IMR-90 (cell line): ENCODE data around the gene TNRC6A. TPM values are rescaled to one million over a fixed set of nuclear protein-coding genes. Genes with fewer than 3 reads are reported as not detected.

Source experiments
- ATAC-seq: fragments of 200-7000 bp; cut with Tn5 transposase; 2 replicates; pipeline ENCODE4 v1.9.1; 2020; ENCODE audit warnings: low read depth, mild to moderate bottlenecking, moderate library complexity
- BruUV-seq: library from RNA; stranded (reverse); fragments of 400-500 nt; replicated peaks from 2 replicates; lab custom pipeline; 2021; lab: Mats Ljungman, UMichigan
- CTCF ChIA-PET: fragments of 300-600 bp; formaldehyde crosslinking; extraction: SDS; loops from one replicate; lab custom pipeline; 2021; ENCODE audit warnings: antibody characterized with exemption; lab: Yijun Ruan, JAX
- POLR2A ChIA-PET: fragments of 300-600 bp; sonication (Branson Sonifier 250); formaldehyde crosslinking; loops from one replicate; lab custom pipeline; 2022; ENCODE audit warnings: antibody characterized with exemption; ENCODE audit not compliant: unreplicated experiment; lab: Charles Lee
- DNase-seq: peaks from one replicate; pipeline ENCODE4 v3.0.0; 2013
- H2AFZ ChIP-seq: replicated peaks from 2 replicates; pipeline ENCODE3; 2013; ENCODE audit warnings: low read length, mild to moderate bottlenecking; ENCODE audit not compliant: poor library complexity
- H2AK5ac ChIP-seq: 2 replicates; pipeline ENCODE4 v1.6.1; 2013; ENCODE audit warnings: low read depth, low read length, inconsistent platforms
- H2AK9ac ChIP-seq: replicated peaks from 2 replicates; pipeline ENCODE3; 2013; ENCODE audit warnings: mild to moderate bottlenecking, low read depth, low read length, moderate library complexity; ENCODE audit not compliant: poor library complexity
- H2BK120ac ChIP-seq: 2 replicates; pipeline ENCODE4 v1.6.1; 2013; ENCODE audit warnings: low read depth, low read length, inconsistent platforms
- H2BK15ac ChIP-seq: 3 replicates; pipeline ENCODE4 v1.6.1; 2013; ENCODE audit warnings: low read depth, low read length, inconsistent platforms
- H2BK20ac ChIP-seq: 2 replicates; pipeline ENCODE4 v1.6.1; 2013; ENCODE audit warnings: low read depth, mild to moderate bottlenecking, inconsistent platforms, low read length, moderate library complexity
- H2BK5ac ChIP-seq: 2 replicates; pipeline ENCODE4 v1.6.1; 2013; ENCODE audit warnings: mild to moderate bottlenecking, low read depth, low read length, inconsistent platforms; ENCODE audit not compliant: poor library complexity, severe bottlenecking
- H3K14ac ChIP-seq: replicated peaks from 2 replicates; pipeline ENCODE4 v1.6.1; 2013; ENCODE audit warnings: low read depth, low read length, inconsistent platforms
- H3K18ac ChIP-seq: 2 replicates; pipeline ENCODE4 v1.6.1; 2013; ENCODE audit warnings: low read depth, low read length, control low read depth
- H3K23ac ChIP-seq: 2 replicates; pipeline ENCODE4 v1.6.1; 2013; ENCODE audit warnings: low read depth, low read length, inconsistent platforms
- H3K27ac ChIP-seq: 2 replicates; pipeline ENCODE4 v1.5.1; 2013; ENCODE audit warnings: mild to moderate bottlenecking, control low read depth, low read length; ENCODE audit not compliant: insufficient read depth
- H3K27me3 ChIP-seq: 2 replicates; pipeline ENCODE4 v1.6.1; 2013; ENCODE audit warnings: low read length; ENCODE audit not compliant: control insufficient read depth, insufficient read depth
- H3K36me3 ChIP-seq: 2 replicates; pipeline ENCODE4 v1.6.1; 2013; ENCODE audit warnings: low read length, mixed read lengths; ENCODE audit not compliant: control insufficient read depth, insufficient read depth
- H3K4ac ChIP-seq: 2 replicates; pipeline ENCODE4 v1.6.1; 2013; ENCODE audit warnings: low read depth, low read length, inconsistent platforms
- H3K4me1 ChIP-seq: 2 replicates; pipeline ENCODE4 v1.6.1; 2013; ENCODE audit warnings: low read length, mixed read lengths; ENCODE audit not compliant: control insufficient read depth, insufficient read depth
- H3K4me2 ChIP-seq: 2 replicates; pipeline ENCODE4 v1.6.1; 2013; ENCODE audit warnings: low read depth, mild to moderate bottlenecking, control low read depth, low read length, moderate library complexity
- H3K4me3 ChIP-seq: 2 replicates; pipeline ENCODE4 v1.5.1; 2013; ENCODE audit warnings: low read depth, mild to moderate bottlenecking, control low read depth, low read length, moderate library complexity; ENCODE audit not compliant: insufficient read depth
- H3K56ac ChIP-seq: 2 replicates; pipeline ENCODE4 v1.6.1; 2013; ENCODE audit warnings: low read length, inconsistent platforms; ENCODE audit not compliant: insufficient read depth; ENCODE audit errors: extremely low read depth
- H3K79me1 ChIP-seq, 2 experiments: 2 replicates each; pipeline ENCODE4 v1.6.1; 2013; ENCODE audit warnings: low read length in 2 of 2, inconsistent platforms in 1 of 2, low read depth in 1 of 2
- H3K9ac ChIP-seq: 2 replicates; pipeline ENCODE4 v1.6.1; 2013; ENCODE audit warnings: low read depth, low read length, control low read depth
- H3K9me1 ChIP-seq: 2 replicates; pipeline ENCODE4 v1.6.1; 2013; ENCODE audit warnings: low read length, inconsistent platforms; ENCODE audit not compliant: insufficient read depth
- H3K9me3 ChIP-seq: 2 replicates; pipeline ENCODE4 v1.6.1; 2013; ENCODE audit warnings: low read length; ENCODE audit not compliant: control insufficient read depth, insufficient read depth
- H4K20me1 ChIP-seq: 2 replicates; pipeline ENCODE4 v1.6.1; 2013; ENCODE audit warnings: low read length, inconsistent platforms; ENCODE audit not compliant: insufficient read depth
- H4K5ac ChIP-seq: 2 replicates; pipeline ENCODE4 v1.6.1; 2013; ENCODE audit warnings: mild to moderate bottlenecking, low read depth, low read length, control low read depth
- H4K8ac ChIP-seq, 2 experiments: 2 replicates each; pipeline ENCODE4 v1.6.1; 2013; ENCODE audit warnings: low read depth in 2 of 2, low read length in 2 of 2, control low read depth in 1 of 2, inconsistent platforms in 1 of 2
- H4K91ac ChIP-seq: 2 replicates; pipeline ENCODE4 v1.6.1; 2013; ENCODE audit warnings: low read depth, low read length, inconsistent platforms; ENCODE audit not compliant: insufficient read depth
- BHLHE40 ChIP-seq: fragments of 150-350 bp; IDR thresholded peaks from 2 replicates; pipeline ENCODE4 v1.6.1; 2016; ENCODE audit warnings: mild to moderate bottlenecking, low read depth, low read length
- CEBPB ChIP-seq: IDR thresholded peaks from 2 replicates; pipeline ENCODE4 v1.6.1; 2012; ENCODE audit warnings: low read depth, low read length, improper control_type of control experiment
- CHD1 ChIP-seq: IDR thresholded peaks from 2 replicates; pipeline ENCODE4 v1.6.1; 2012; ENCODE audit warnings: low read depth, low read length, improper control_type of control experiment
- FOS ChIP-seq: fragments of 150-350 bp; IDR thresholded peaks from 2 replicates; pipeline ENCODE4 v1.6.1; 2016; ENCODE audit warnings: low read depth, low read length
- MAFK ChIP-seq: IDR thresholded peaks from 2 replicates; pipeline ENCODE4 v1.6.1; 2012; ENCODE audit warnings: low read depth, low read length, improper control_type of control experiment
- MXI1 ChIP-seq: IDR thresholded peaks from 2 replicates; pipeline ENCODE4 v1.6.1; 2012; ENCODE audit warnings: low read depth, mild to moderate bottlenecking, low read length, moderate library complexity, borderline replicate concordance
- NFE2L2 ChIP-seq: fragments of 150-350 bp; IDR thresholded peaks from 2 replicates; pipeline ENCODE4 v1.6.1; 2016; ENCODE audit warnings: low read depth, mild to moderate bottlenecking, low read length
- RCOR1 ChIP-seq: IDR thresholded peaks from 2 replicates; pipeline ENCODE4 v1.6.1; 2012; ENCODE audit warnings: mild to moderate bottlenecking, low read length, improper control_type of control experiment; ENCODE audit not compliant: insufficient replicate concordance
- RFX5 ChIP-seq: IDR thresholded peaks from 2 replicates; pipeline ENCODE4 v1.8.0; 2012; ENCODE audit warnings: low read depth, mild to moderate bottlenecking, low read length, moderate library complexity
- SMC3 ChIP-seq: fragments of 150-350 bp; IDR thresholded peaks from 2 replicates; pipeline ENCODE4 v1.6.1; 2016; ENCODE audit warnings: low read depth, mild to moderate bottlenecking, antibody characterized with exemption, low read length, moderate library complexity
- USF2 ChIP-seq: fragments of 150-350 bp; IDR thresholded peaks from 2 replicates; pipeline ENCODE4 v1.6.1; 2017; ENCODE audit warnings: mild to moderate bottlenecking, antibody characterized with exemption, low read length, low read depth
- WGBS, 2 experiments: methylation state at CpG; one replicate each; pipeline versions ENCODE4 v1.1.5 to v1.1.7; 2013; ENCODE audit warnings: missing lambda C conversion rate in 2 of 2; ENCODE audit not compliant: insufficient read length in 1 of 2; ENCODE audit errors: extremely low coverage in 2 of 2; 5-methylcytosine and 5-hydroxymethylcytosine counted together
- dilution Hi-C: fragments of 300-500 bp; cut with HindIII; formaldehyde crosslinking; loops from one replicate; pipeline ENCODE4 v1.14.3; 2018; ENCODE audit warnings: low sequenced_read_pairs; ENCODE audit not compliant: unreplicated experiment
- in situ Hi-C: fragments of 300-500 bp; cut with MboI; formaldehyde crosslinking; loops from 3 replicates; pipeline ENCODE4 v1.14.3; 2019; ENCODE audit warnings: low sequenced_read_pairs, inconsistent platforms, mixed read lengths
- intact Hi-C: fragments of 100-400 bp; cut with micrococcal nuclease; formaldehyde crosslinking; loops from 2 replicates; pipeline ENCODE4 v1.10.0; 2022
- polyA plus RNA-seq, 3 experiments: library from polyadenylated mRNA; depleted of rRNA; stranded (reverse); fragments of >200 nt; gene quantifications; 2 replicates each; pipeline ENCODE4 v1.2.3, GENCODE V29; 2012; ENCODE audit warnings: low replicate concordance in 1 of 3
- total RNA-seq: library from RNA; depleted of rRNA; stranded (reverse); fragments of >200 nt; gene quantifications from 2 replicates; pipeline ENCODE4 v1.2.3, GENCODE V29; 2012
- TF ChIP-seq, protein P1 (sequence below): conservative IDR thresholded peaks from 2 replicates; pipeline ENCODE4 v1.5.1; 2012; ENCODE audit warnings: mild to moderate bottlenecking, low read depth, low read length, improper control_type of control experiment
- TF ChIP-seq, protein P2 (sequence below): fragments of 150-350 bp; IDR thresholded peaks from 2 replicates; pipeline ENCODE4 v1.6.1; 2016; ENCODE audit warnings: low read depth, mild to moderate bottlenecking, low read length, moderate library complexity, borderline replicate concordance

TNRC6A gene
- total and polyA plus RNA-seq, 2 of the 4 experiments (the other 2 are of a cell fraction): 32.4 to 42.3 TPM

GRCh38 chr16:24839347-24839972 lies 110.0 kb downstream of the TNRC6A start:
- Histone ChIP-seq H3K23ac (no peak overlapping the region), H3K56ac (peak overlapping the region; percentile 20; the same call in 1 of the 2 replicates), H2AK9ac (peak overlapping the region; percentile 29), H3K18ac (0 out of 2 replicates have a peak overlapping the region, but pooled peaks have one; percentile 6), H4K5ac (no peak overlapping the region), H3K14ac (0 out of 2 replicates have a peak overlapping the region, but pooled peaks have one; percentile 56), H4K8ac (peak overlapping the region in 1 of 2 experiments; percentile 90; a peak in 2 of 4 replicates), H3K4me2 (peak overlapping the region; percentile 51; the same call in 1 of the 2 replicates), H3K9ac (no peak overlapping the region), H2BK5ac (peak overlapping the region; percentile 91), H3K9me1 (peaks cover 16% of the 10 kb centered on the region), H3K4me1 (peaks cover 5% of the 10 kb centered on the region; the same call in 1 of the 2 replicates), H2AK5ac (peak overlapping the region; percentile 7; the same call in 1 of the 2 replicates), H2BK20ac (peak overlapping the region; percentile 66; the same call in 1 of the 2 replicates), H2BK120ac (peak overlapping the region; percentile 84), H2BK15ac (peak overlapping the region; percentile 46; the same call in 1 of the 3 replicates), H4K91ac (peak overlapping the region; percentile 86; the same call in 1 of the 2 replicates), H3K27me3 (no peaks in the 10 kb centered on the region), H2AFZ (peak overlapping the region; percentile 90), H4K20me1 (no peaks in the 10 kb centered on the region), H3K4me3 (no peak overlapping the region), H3K79me1 (no peaks in the 10 kb centered on the region), H3K36me3 (no peaks in the 10 kb centered on the region), H3K27ac (peak overlapping the region; percentile 69; the same call in 1 of the 2 replicates), H3K4ac (peak overlapping the region; percentile 93), H3K9me3 (no peaks in the 10 kb centered on the region)
- DNase-seq (no peak), ATAC-seq (no peak)
- CTCF ChIA-PET: interaction anchor here (0.7 kb wide), 1 partner anchor 200 kb away, joined by 5 read pairs; no protein-coding TSS in a partner anchor
- in situ Hi-C loops: no loop called here
- TF ChIP-seq FOS (no peak), RCOR1 (no peak), NFE2L2 (no peak), SMC3 (no peak), RFX5 (no peak), CHD1 (no peak), MXI1 (no peak), CEBPB (no peak), USF2 (no peak), BHLHE40 (no peak), MAFK (no peak)
- TF ChIP-seq, protein P1, sequence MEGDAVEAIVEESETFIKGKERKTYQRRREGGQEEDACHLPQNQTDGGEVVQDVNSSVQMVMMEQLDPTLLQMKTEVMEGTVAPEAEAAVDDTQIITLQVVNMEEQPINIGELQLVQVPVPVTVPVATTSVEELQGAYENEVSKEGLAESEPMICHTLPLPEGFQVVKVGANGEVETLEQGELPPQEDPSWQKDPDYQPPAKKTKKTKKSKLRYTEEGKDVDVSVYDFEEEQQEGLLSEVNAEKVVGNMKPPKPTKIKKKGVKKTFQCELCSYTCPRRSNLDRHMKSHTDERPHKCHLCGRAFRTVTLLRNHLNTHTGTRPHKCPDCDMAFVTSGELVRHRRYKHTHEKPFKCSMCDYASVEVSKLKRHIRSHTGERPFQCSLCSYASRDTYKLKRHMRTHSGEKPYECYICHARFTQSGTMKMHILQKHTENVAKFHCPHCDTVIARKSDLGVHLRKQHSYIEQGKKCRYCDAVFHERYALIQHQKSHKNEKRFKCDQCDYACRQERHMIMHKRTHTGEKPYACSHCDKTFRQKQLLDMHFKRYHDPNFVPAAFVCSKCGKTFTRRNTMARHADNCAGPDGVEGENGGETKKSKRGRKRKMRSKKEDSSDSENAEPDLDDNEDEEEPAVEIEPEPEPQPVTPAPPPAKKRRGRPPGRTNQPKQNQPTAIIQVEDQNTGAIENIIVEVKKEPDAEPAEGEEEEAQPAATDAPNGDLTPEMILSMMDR: no peak
- TF ChIP-seq, protein P2, sequence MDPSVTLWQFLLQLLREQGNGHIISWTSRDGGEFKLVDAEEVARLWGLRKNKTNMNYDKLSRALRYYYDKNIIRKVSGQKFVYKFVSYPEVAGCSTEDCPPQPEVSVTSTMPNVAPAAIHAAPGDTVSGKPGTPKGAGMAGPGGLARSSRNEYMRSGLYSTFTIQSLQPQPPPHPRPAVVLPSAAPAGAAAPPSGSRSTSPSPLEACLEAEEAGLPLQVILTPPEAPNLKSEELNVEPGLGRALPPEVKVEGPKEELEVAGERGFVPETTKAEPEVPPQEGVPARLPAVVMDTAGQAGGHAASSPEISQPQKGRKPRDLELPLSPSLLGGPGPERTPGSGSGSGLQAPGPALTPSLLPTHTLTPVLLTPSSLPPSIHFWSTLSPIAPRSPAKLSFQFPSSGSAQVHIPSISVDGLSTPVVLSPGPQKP: no peak
- intact Hi-C loops: loop anchor here (10.0 kb wide), 2 partner anchors 275 to 385 kb away; partner anchors contain the start of gene LCMT1
- dilution Hi-C loops: no loop called here
- POLR2A ChIA-PET: no interaction called here
- WGBS, 2 experiments: 100% methylated on average over 1 of the region's 7 CpGs; no CpG with 5 or more reads in 1 of the 2 experiments
- BruUV-seq: no TSS peak
